ENCODE data around the gene SIRT4. TPM values are rescaled to one million over a fixed set of nuclear protein-coding genes. Genes with fewer than 3 reads are reported as not detected.
"Not testable (repeated sequence)": the region's sequence is repeated elsewhere in the genome, so short reads cannot be mapped to it uniquely, and the experiment has no call there.

SIRT4 gene
- polyA plus RNA-seq (2013, experiment 1 of 2), result 0.99 TPM
- 0.85 TPM for polyA plus RNA-seq (2013, experiment 2 of 2)

- H3K18ac ChIP-seq (ENCODE audit: low read depth in 1 of 2, low read length in 2 of 2), result peak within 1 kb of the TSS; percentile 54 to 79
- H2AFZ ChIP-seq (ENCODE audit: low read depth, low read length), result no peak within 1 kb of the TSS
- peaks cover 2% of the 10 kb centered on the region for H3K4me1 ChIP-seq (ENCODE audit: control insufficient read depth, insufficient read depth, low read depth, low read length)
- H3K27ac ChIP-seq (ENCODE audit: low read length, poor library complexity, severe bottlenecking), result peak within 1 kb of the TSS; percentile 97
- H2BK120ac ChIP-seq (ENCODE audit: low read depth, low read length), result no peak within 1 kb of the TSS
- WGBS, result under 1% methylated on average over 25 of the region's 31 CpGs
- peak; percentile 96 for DNase-seq
- peak within 1 kb of the TSS in 1 of 2 experiments; percentile 0 for H3K14ac ChIP-seq (ENCODE audit: low read length in 2 of 2)
- no peak within 1 kb of the TSS for H3K4ac ChIP-seq (ENCODE audit: low read depth in 1 of 2, low read length in 2 of 2)
- H2BK15ac ChIP-seq (ENCODE audit: low read depth, poor library complexity, severe bottlenecking), result peak within 1 kb of the TSS; percentile 93
- H3K9me3 ChIP-seq (ENCODE audit: control insufficient read depth, low read length), result no peaks in the 10 kb centered on the region
- no peak within 1 kb of the TSS for H2BK12ac ChIP-seq (ENCODE audit: low read length in 2 of 2)
- H2BK5ac ChIP-seq (ENCODE audit: low read depth, low read length, poor library complexity, severe bottlenecking), result peak within 1 kb of the TSS; percentile 66
- H3K36me3 ChIP-seq (ENCODE audit: control insufficient read depth in 1 of 2, insufficient read depth in 2 of 2, low read depth in 1 of 2, low read length in 2 of 2), result peaks cover 0 to 5% of the 10 kb centered on the region in 2 experiments
- H4K91ac ChIP-seq (ENCODE audit: low read length), result no peak within 1 kb of the TSS
- peak within 1 kb of the TSS; percentile 49 for H4K8ac ChIP-seq (ENCODE audit: low read length)
- no peaks in the 10 kb centered on the region for H3K27me3 ChIP-seq (ENCODE audit: control insufficient read depth in 1 of 2, insufficient read depth in 1 of 2, low read length in 2 of 2)
- no peaks in the 10 kb centered on the region for H3K79me1 ChIP-seq (replicated peaks; ENCODE audit: low read length, poor library complexity, severe bottlenecking)
- no peak within 1 kb of the TSS for H2AK5ac ChIP-seq (ENCODE audit: low read length, severe bottlenecking)
- H3K4me3 ChIP-seq (ENCODE audit: insufficient read depth in 1 of 2, low read depth in 1 of 2, low read length in 2 of 2), result peak within 1 kb of the TSS; percentile 56 to 86
- no peak within 1 kb of the TSS for H3K23ac ChIP-seq (ENCODE audit: low read length in 2 of 2)
- H3K4me2 ChIP-seq (ENCODE audit: low read length, poor library complexity, severe bottlenecking), result peak within 1 kb of the TSS; percentile 82
- H3K9ac ChIP-seq (ENCODE audit: low read length), result peak within 1 kb of the TSS; percentile 95
These were observed at the start of gene SIRT4 for GRCh38 chr12:120301962-120302815. Gene SIRT4 (plus strand): TSS chr12:120302321. CDS start chr12:120303562, 1,241 bp downstream.

- H2BK15ac ChIP-seq (ENCODE audit: low read depth, poor library complexity, severe bottlenecking); H3K9ac ChIP-seq (ENCODE audit: low read length); H2BK120ac ChIP-seq (ENCODE audit: low read depth, low read length); H3K4me3 ChIP-seq (ENCODE audit: insufficient read depth in 1 of 2, low read depth in 1 of 2, low read length in 2 of 2); H2AFZ ChIP-seq (ENCODE audit: low read depth, low read length); H3K14ac ChIP-seq (ENCODE audit: low read length in 2 of 2); H3K79me1 ChIP-seq (replicated peaks; ENCODE audit: low read length, poor library complexity, severe bottlenecking); H3K9me3 ChIP-seq (ENCODE audit: control insufficient read depth, low read length); H4K91ac ChIP-seq (ENCODE audit: low read length); H3K4ac ChIP-seq (ENCODE audit: low read depth in 1 of 2, low read length in 2 of 2); H4K8ac ChIP-seq (ENCODE audit: low read length); H3K18ac ChIP-seq (ENCODE audit: low read depth in 1 of 2, low read length in 2 of 2); H3K27ac ChIP-seq (ENCODE audit: low read length, poor library complexity, severe bottlenecking); H2BK5ac ChIP-seq (ENCODE audit: low read depth, low read length, poor library complexity, severe bottlenecking); H3K23ac ChIP-seq (ENCODE audit: low read length in 2 of 2); DNase-seq; H3K4me2 ChIP-seq (ENCODE audit: low read length, poor library complexity, severe bottlenecking); H3K27me3 ChIP-seq (ENCODE audit: control insufficient read depth in 1 of 2, insufficient read depth in 1 of 2, low read length in 2 of 2); H2BK12ac ChIP-seq (ENCODE audit: low read length in 2 of 2); H2AK5ac ChIP-seq (ENCODE audit: low read length, severe bottlenecking): not testable (repeated sequence)
- peaks cover 5 to 45% of the 10 kb centered on the region in 2 experiments for H3K36me3 ChIP-seq (ENCODE audit: control insufficient read depth in 1 of 2, insufficient read depth in 2 of 2, low read depth in 1 of 2, low read length in 2 of 2)
- 98% methylated on average over 5 of the region's 6 CpGs for WGBS
- H3K4me1 ChIP-seq (ENCODE audit: control insufficient read depth, insufficient read depth, low read depth, low read length), result peaks cover 34% of the 10 kb centered on the region
These were observed 48.8 kb upstream of the SIRT4 start for GRCh38 chr12:120253313-120253712.

- H3K18ac ChIP-seq (ENCODE audit: low read depth in 1 of 2, low read length in 2 of 2), result no peak overlapping the region
- no peak overlapping the region for H3K14ac ChIP-seq (ENCODE audit: low read length in 2 of 2)
- H3K36me3 ChIP-seq (ENCODE audit: control insufficient read depth in 1 of 2, insufficient read depth in 2 of 2, low read depth in 1 of 2, low read length in 2 of 2), result peaks cover 8 to 37% of the 10 kb centered on the region in 2 experiments
- H2BK120ac ChIP-seq (ENCODE audit: low read depth, low read length), result no peak overlapping the region
- no peak overlapping the region for H2AFZ ChIP-seq (ENCODE audit: low read depth, low read length)
- H3K4ac ChIP-seq (ENCODE audit: low read depth in 1 of 2, low read length in 2 of 2), result no peak overlapping the region
- H2AK5ac ChIP-seq (ENCODE audit: low read length, severe bottlenecking), result peak overlapping the region; percentile 10
- no peak overlapping the region for H2BK15ac ChIP-seq (ENCODE audit: low read depth, poor library complexity, severe bottlenecking)
- H3K4me1 ChIP-seq (ENCODE audit: control insufficient read depth, insufficient read depth, low read depth, low read length), result peaks cover 29% of the 10 kb centered on the region
- no peak overlapping the region for H3K27ac ChIP-seq (ENCODE audit: low read length, poor library complexity, severe bottlenecking)
- H3K4me2 ChIP-seq (ENCODE audit: low read length, poor library complexity, severe bottlenecking), result no peak overlapping the region
- H3K27me3 ChIP-seq (ENCODE audit: control insufficient read depth in 1 of 2, insufficient read depth in 1 of 2, low read length in 2 of 2), result no peaks in the 10 kb centered on the region
- DNase-seq, result no peak
- no peak overlapping the region for H3K9ac ChIP-seq (ENCODE audit: low read length)
- no peak overlapping the region for H3K23ac ChIP-seq (ENCODE audit: low read length in 2 of 2)
- H2BK12ac ChIP-seq (ENCODE audit: low read length in 2 of 2), result no peak overlapping the region
- no peaks in the 10 kb centered on the region for H3K79me1 ChIP-seq (replicated peaks; ENCODE audit: low read length, poor library complexity, severe bottlenecking)
- no peaks in the 10 kb centered on the region for H3K9me3 ChIP-seq (ENCODE audit: control insufficient read depth, low read length)
- H4K8ac ChIP-seq (ENCODE audit: low read length), result no peak overlapping the region
- no peak overlapping the region for H3K4me3 ChIP-seq (ENCODE audit: insufficient read depth in 1 of 2, low read depth in 1 of 2, low read length in 2 of 2)
- no peak overlapping the region for H4K91ac ChIP-seq (ENCODE audit: low read length)
- no peak overlapping the region for H2BK5ac ChIP-seq (ENCODE audit: low read depth, low read length, poor library complexity, severe bottlenecking)
- WGBS, result 97% methylated on average over 5 of the region's 7 CpGs
These were observed 47.3 kb upstream of the SIRT4 start for GRCh38 chr12:120254809-120255208.

GRCh38 chr12:120257041-120257821, 44.9 kb upstream of the SIRT4 start:
- Histone ChIP-seq H4K91ac (ENCODE audit: low read length) (no peak overlapping the region), H3K4me1 (ENCODE audit: control insufficient read depth, insufficient read depth, low read depth, low read length) (peaks cover 29% of the 10 kb centered on the region), H2AFZ (ENCODE audit: low read depth, low read length) (no peak overlapping the region), H3K9ac (ENCODE audit: low read length) (peak overlapping the region; percentile 71), H2BK5ac (ENCODE audit: low read depth, low read length, poor library complexity, severe bottlenecking) (no peak overlapping the region), H3K4me2 (ENCODE audit: low read length, poor library complexity, severe bottlenecking) (no peak overlapping the region), H3K14ac (ENCODE audit: low read length in 2 of 2) (no peak overlapping the region), H3K27me3 (ENCODE audit: control insufficient read depth in 1 of 2, insufficient read depth in 1 of 2, low read length in 2 of 2) (no peaks in the 10 kb centered on the region), H3K4ac (ENCODE audit: low read depth in 1 of 2, low read length in 2 of 2) (no peak overlapping the region), H3K27ac (ENCODE audit: low read length, poor library complexity, severe bottlenecking) (peak overlapping the region; percentile 80), H2AK5ac (ENCODE audit: low read length, severe bottlenecking) (peak overlapping the region; percentile 8), H3K36me3 (ENCODE audit: control insufficient read depth in 1 of 2, insufficient read depth in 2 of 2, low read depth in 1 of 2, low read length in 2 of 2) (peaks cover 9 to 46% of the 10 kb centered on the region in 2 experiments), H3K79me1 (replicated peaks; ENCODE audit: low read length, poor library complexity, severe bottlenecking) (no peaks in the 10 kb centered on the region), H3K23ac (ENCODE audit: low read length in 2 of 2) (no peak overlapping the region), H2BK15ac (ENCODE audit: low read depth, poor library complexity, severe bottlenecking) (no peak overlapping the region), H2BK12ac (ENCODE audit: low read length in 2 of 2) (no peak overlapping the region), H3K9me3 (ENCODE audit: control insufficient read depth, low read length) (no peaks in the 10 kb centered on the region), H3K18ac (ENCODE audit: low read depth in 1 of 2, low read length in 2 of 2) (no peak overlapping the region), H3K4me3 (ENCODE audit: insufficient read depth in 1 of 2, low read depth in 1 of 2, low read length in 2 of 2) (peak overlapping the region in 1 of 2 experiments; percentile 47), H4K8ac (ENCODE audit: low read length) (no peak overlapping the region), H2BK120ac (ENCODE audit: low read depth, low read length) (no peak overlapping the region)
- 91% methylated on average over 9 of the region's 9 CpGs for WGBS
- DNase-seq, result no peak
